ENCODE results near the gene EDN2. TPM values are rescaled to one million over a fixed set of nuclear protein-coding genes. Genes with fewer than 3 reads are reported as not detected.

EDN2 gene
- total RNA-seq, 1 experiment from 2014 or later = 0.24 TPM

GRCh38 chr1:41455479-41456332, 28.8 kb downstream of the EDN2 start:
- H3K4me3 Mint-ChIP-seq = no peak overlapping the region
- peak overlapping the region in 1 of 3 experiments; percentile 76; a peak in 1 of 7 replicates for H3K27ac Mint-ChIP-seq
- H3K4me2 ChIP-seq (ENCODE audit: insufficient read depth, insufficient read length, low read length) = no peak overlapping the region

More at GRCh38 chr1:41455479-41456332, 28.8 kb downstream of the EDN2 start:
- H3K79me2 ChIP-seq (ENCODE audit: insufficient read depth, low read length) = no peaks in the 10 kb centered on the region
- no peak for TF ChIP-seq CTCF (conservative IDR thresholded peaks at IDR 0.05)
- no peak overlapping the region for H3T11ph ChIP-seq (ENCODE audit: low read length)
- no peaks in the 10 kb centered on the region for H3K9me3 ChIP-seq (ENCODE audit: control insufficient read depth, low read depth, low read length)
- H3K4me1 Mint-ChIP-seq = 0 out of 4 replicates have a peak, but pooled peaks cover 0 to 7% of the 10 kb centered on the region in 2 experiments
- no peak overlapping the region for H4K5ac ChIP-seq (ENCODE audit: insufficient read length, low read depth, low read length)
- no peak overlapping the region for H3K4ac ChIP-seq (ENCODE audit: low read depth, low read length)
- H3K4me1 ChIP-seq (ENCODE audit: insufficient read depth, low read length) = no peaks in the 10 kb centered on the region
- no peak overlapping the region for H3K27ac ChIP-seq (ENCODE audit: insufficient read length, low read depth, low read length)
- DNase-seq = no peak
- H2BK5ac ChIP-seq (ENCODE audit: insufficient read length, low read length) = no peak overlapping the region
- H3K36me3 Mint-ChIP-seq (ENCODE audit: insufficient read depth in 1 of 3, low read depth in 3 of 3) = no peaks in the 10 kb centered on the region
- H2BK120ac ChIP-seq (ENCODE audit: low read depth, low read length, poor library complexity, severe bottlenecking) = no peak overlapping the region
- H3K23ac ChIP-seq (ENCODE audit: insufficient read length, low read depth, low read length) = no peak overlapping the region
- H3K14ac ChIP-seq (ENCODE audit: insufficient read depth, low read length) = peak overlapping the region; percentile 46; the same call in 1 of the 2 replicates
- no peaks in the 10 kb centered on the region for H3K79me1 ChIP-seq (ENCODE audit: insufficient read depth, low read depth, low read length, poor library complexity, severe bottlenecking)
- no peak overlapping the region for H2AK5ac ChIP-seq (ENCODE audit: insufficient read length, low read length)
- no peak overlapping the region for H3K56ac ChIP-seq (ENCODE audit: insufficient read length, low read depth, low read length)
- no peak overlapping the region for H4K8ac ChIP-seq (replicated peaks; ENCODE audit: insufficient read length, low read depth, low read length)
- no peaks in the 10 kb centered on the region for H3K9me3 Mint-ChIP-seq
- H3K9ac ChIP-seq (ENCODE audit: extremely low read depth, insufficient read length, low read length) = no peak overlapping the region
- H3K27me3 ChIP-seq (ENCODE audit: insufficient read depth, low read length) = no peaks in the 10 kb centered on the region
- no peaks in the 10 kb centered on the region for H4K20me1 ChIP-seq (ENCODE audit: control insufficient read depth, insufficient read depth, insufficient read length)
- H3K27me3 Mint-ChIP-seq (ENCODE audit: low read depth) = peaks cover 10% of the 10 kb centered on the region
- H2BK12ac ChIP-seq (ENCODE audit: insufficient read length, low read depth, low read length) = no peak overlapping the region
- no peak overlapping the region for H2AFZ ChIP-seq (ENCODE audit: low read length)
- no peak overlapping the region for H2BK20ac ChIP-seq (ENCODE audit: low read depth, low read length, poor library complexity, severe bottlenecking)
- H3K23me2 ChIP-seq (ENCODE audit: insufficient read length, low read depth, low read length, poor library complexity, severe bottlenecking) = no peaks in the 10 kb centered on the region
- WGBS (ENCODE audit: extremely low coverage, insufficient read length, low lambda C conversion rate) = no CpG with 5 or more reads among the region's 8 CpGs
- H2BK15ac ChIP-seq (ENCODE audit: low read depth, low read length) = no peak overlapping the region
- H4K91ac ChIP-seq (ENCODE audit: insufficient read length, low read depth, low read length) = no peak overlapping the region
- H3K18ac ChIP-seq (ENCODE audit: insufficient read length, low read depth, low read length) = no peak overlapping the region

Data from H9 (cell line).